ENCODE results near the gene PRKAG2. TPM values are rescaled to one million over a fixed set of nuclear protein-coding genes. Genes with fewer than 3 reads are reported as not detected.

Gene PRKAG2
- total RNA-seq, 1 experiment from 2014 or later: 23.9 TPM

DNA sequence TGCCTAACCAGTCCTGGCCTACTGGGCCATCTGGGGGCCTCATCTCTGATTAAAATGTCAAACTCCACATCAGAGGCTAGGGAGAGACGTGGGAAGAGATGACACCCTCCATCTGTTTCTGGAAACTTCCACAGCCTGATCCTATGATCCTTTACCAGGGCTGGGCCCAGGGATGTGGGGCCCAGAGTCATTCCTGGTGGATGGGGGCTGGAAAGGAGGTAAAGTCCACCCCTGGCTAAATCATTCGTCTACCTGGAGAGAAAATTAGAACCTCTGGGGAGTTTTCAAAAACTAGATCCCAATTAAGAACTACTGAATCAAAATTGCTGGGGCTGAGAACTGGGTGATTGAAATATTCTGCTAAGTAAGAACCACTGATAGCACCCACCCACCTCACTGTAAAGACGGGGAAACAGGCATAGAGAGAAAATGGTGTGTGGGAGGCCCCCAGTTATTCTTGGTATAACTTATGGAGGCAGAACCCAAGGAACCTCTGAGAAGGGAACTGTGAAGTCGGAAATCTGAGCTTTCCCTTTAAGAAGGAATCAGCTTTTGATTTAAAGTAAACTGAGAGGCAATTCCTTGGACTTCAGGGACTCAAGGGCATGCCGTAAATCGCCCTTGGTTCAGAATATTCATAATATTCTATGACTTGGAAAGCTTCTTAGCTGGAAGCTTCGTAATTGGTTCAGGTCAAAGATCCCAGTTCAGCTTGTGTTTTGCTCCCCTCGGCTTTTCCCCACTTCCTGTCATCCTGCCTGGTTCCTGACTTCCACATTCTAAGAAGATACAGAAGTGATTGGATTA lies 53.1 kb downstream of the PRKAG2 start:
- no peaks in the 10 kb centered on the region for H3K27me3 ChIP-seq (ENCODE audit: low read length)
- H3F3A ChIP-seq (ENCODE audit: low read length, unreplicated experiment): no peaks in the 10 kb centered on the region
- DNase-seq (no peak), ATAC-seq (no peak)
- H3K4me1 ChIP-seq (ENCODE audit: insufficient read depth, low read length): peaks cover 11% of the 10 kb centered on the region
- no peak for TF ChIP-seq EZH2phosphoT487 (IDR thresholded peaks at IDR 0.05; ENCODE audit: borderline replicate concordance, low read length)
- TF ChIP-seq EZH2 (IDR thresholded peaks at IDR 0.05; ENCODE audit: low read length, unreplicated experiment): no peak
- TF ChIP-seq, protein P1, sequence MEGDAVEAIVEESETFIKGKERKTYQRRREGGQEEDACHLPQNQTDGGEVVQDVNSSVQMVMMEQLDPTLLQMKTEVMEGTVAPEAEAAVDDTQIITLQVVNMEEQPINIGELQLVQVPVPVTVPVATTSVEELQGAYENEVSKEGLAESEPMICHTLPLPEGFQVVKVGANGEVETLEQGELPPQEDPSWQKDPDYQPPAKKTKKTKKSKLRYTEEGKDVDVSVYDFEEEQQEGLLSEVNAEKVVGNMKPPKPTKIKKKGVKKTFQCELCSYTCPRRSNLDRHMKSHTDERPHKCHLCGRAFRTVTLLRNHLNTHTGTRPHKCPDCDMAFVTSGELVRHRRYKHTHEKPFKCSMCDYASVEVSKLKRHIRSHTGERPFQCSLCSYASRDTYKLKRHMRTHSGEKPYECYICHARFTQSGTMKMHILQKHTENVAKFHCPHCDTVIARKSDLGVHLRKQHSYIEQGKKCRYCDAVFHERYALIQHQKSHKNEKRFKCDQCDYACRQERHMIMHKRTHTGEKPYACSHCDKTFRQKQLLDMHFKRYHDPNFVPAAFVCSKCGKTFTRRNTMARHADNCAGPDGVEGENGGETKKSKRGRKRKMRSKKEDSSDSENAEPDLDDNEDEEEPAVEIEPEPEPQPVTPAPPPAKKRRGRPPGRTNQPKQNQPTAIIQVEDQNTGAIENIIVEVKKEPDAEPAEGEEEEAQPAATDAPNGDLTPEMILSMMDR (conservative IDR thresholded peaks at IDR 0.05; ENCODE audit: low read depth, low read length): no peak
- no peaks in the 10 kb centered on the region for H3K36me3 ChIP-seq (ENCODE audit: low read depth, low read length)
- intact Hi-C loops (cut with micrococcal nuclease): no loop called here
- H3K79me2 ChIP-seq (ENCODE audit: low read length): no peaks in the 10 kb centered on the region
- ChIA-PET CTCF (no interaction called here), POLR2A (ENCODE audit: unreplicated experiment) (interaction anchor here (0.7 kb wide), 1 partner anchor 24 kb away, joined by 4 read pairs; no protein-coding TSS in a partner anchor)
- H4K20me1 ChIP-seq (ENCODE audit: low read length): no peaks in the 10 kb centered on the region
- H3K4me2 ChIP-seq (ENCODE audit: low read length): no peak overlapping the region
- H3K27ac ChIP-seq (ENCODE audit: low read length): no peak overlapping the region
- no peak overlapping the region for H3K9ac ChIP-seq (ENCODE audit: low read length)
- no TSS peak for BruUV-seq (replicated peaks)
- no peak overlapping the region for H3K4me3 ChIP-seq (ENCODE audit: low read length)
- no peak overlapping the region for H2AFZ ChIP-seq (ENCODE audit: low read length)
- no peaks in the 10 kb centered on the region for H3K9me2 ChIP-seq (replicated peaks; ENCODE audit: low read length)
- H3K9me3 ChIP-seq (ENCODE audit: low read length): no peaks in the 10 kb centered on the region

DNA sequence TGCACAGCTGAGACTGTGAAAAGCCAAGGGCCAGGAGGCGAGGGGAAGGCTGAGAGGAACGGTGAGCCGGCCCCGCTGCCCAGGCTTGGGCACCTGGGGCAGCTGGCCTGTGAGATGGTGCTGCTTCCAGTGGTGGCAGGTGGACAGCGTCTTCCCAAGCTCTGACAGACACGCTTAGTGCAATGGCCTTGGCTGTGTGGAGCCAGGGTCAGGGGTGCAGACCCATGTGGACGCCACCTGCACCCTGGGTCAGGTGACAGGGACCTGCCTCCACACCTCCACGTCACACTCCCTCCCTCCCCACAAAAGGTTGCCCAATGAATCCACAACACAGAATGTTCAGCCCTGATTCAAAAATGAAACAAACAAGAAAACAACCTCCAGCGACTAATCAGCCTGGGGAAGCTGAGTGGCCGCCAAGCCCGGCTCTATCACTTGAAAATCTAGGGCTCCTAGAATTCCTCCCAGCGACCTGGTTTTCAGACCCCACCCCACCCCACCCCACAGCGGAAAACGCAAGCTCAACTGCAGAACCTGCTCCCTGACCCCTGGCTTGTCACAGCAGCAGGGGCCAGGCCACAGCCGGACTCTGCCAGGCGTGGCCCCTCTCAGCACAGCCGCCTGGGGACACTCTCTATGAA lies 54.3 kb downstream of the PRKAG2 start:
- TF ChIP-seq EZH2phosphoT487 (IDR thresholded peaks at IDR 0.05; ENCODE audit: borderline replicate concordance, low read length) (no peak), EZH2 (IDR thresholded peaks at IDR 0.05; ENCODE audit: low read length, unreplicated experiment) (no peak)
- TF ChIP-seq, protein P1 (conservative IDR thresholded peaks at IDR 0.05; ENCODE audit: low read depth, low read length): no peak
- no peaks in the 10 kb centered on the region for H3F3A ChIP-seq (ENCODE audit: low read length, unreplicated experiment)
- intact Hi-C loops (cut with micrococcal nuclease): no loop called here
- no peaks in the 10 kb centered on the region for H3K9me3 ChIP-seq (ENCODE audit: low read length)
- H3K4me2 ChIP-seq (ENCODE audit: low read length): no peak overlapping the region
- DNase-seq (no peak), ATAC-seq (no peak)
- H3K36me3 ChIP-seq (ENCODE audit: low read depth, low read length): no peaks in the 10 kb centered on the region
- no peak overlapping the region for H3K9ac ChIP-seq (ENCODE audit: low read length)
- H3K4me3 ChIP-seq (ENCODE audit: low read length): no peak overlapping the region
- H4K20me1 ChIP-seq (ENCODE audit: low read length): no peaks in the 10 kb centered on the region
- H3K9me2 ChIP-seq (replicated peaks; ENCODE audit: low read length): no peaks in the 10 kb centered on the region
- no peaks in the 10 kb centered on the region for H3K27me3 ChIP-seq (ENCODE audit: low read length)
- H3K27ac ChIP-seq (ENCODE audit: low read length): no peak overlapping the region
- no peak overlapping the region for H2AFZ ChIP-seq (ENCODE audit: low read length)
- H3K79me2 ChIP-seq (ENCODE audit: low read length): no peaks in the 10 kb centered on the region
- peaks cover 15% of the 10 kb centered on the region for H3K4me1 ChIP-seq (ENCODE audit: insufficient read depth, low read length)
- BruUV-seq (replicated peaks): no TSS peak
- POLR2A ChIA-PET (ENCODE audit: unreplicated experiment): no interaction called here
- CTCF ChIA-PET: no interaction called here

Measured in PC-3 (cell line).